Spleen (tissue), 11 donors: Measurements from ENCODE around the gene NT5C1A. TPM values are rescaled to one million over a fixed set of nuclear protein-coding genes. Genes with fewer than 3 reads are reported as not detected.

Experiments used
- DNase-seq: peaks from one replicate; pipeline ENCODE4 v3.0.0-alpha.2; 2020
- H3K27ac ChIP-seq, 8 donors: fragments of 200-600 bp; sonication (generic) in 7 of 8; 1 replicate in 4 of 8; 2 replicates in 4 of 8; pipeline versions ENCODE4 v1.5.0 to v1.8.0; 2016 to 2021; ENCODE audit warnings: inconsistent platforms in 4 of 8, mild to moderate bottlenecking in 4 of 8, moderate library complexity in 1 of 8
- H3K27me3 ChIP-seq, 7 donors: fragments of 200-600 bp; sonication (generic) in 6 of 7; replicated peaks in 1 of 7; 1 replicate in 4 of 7; 2 replicates in 3 of 7; pipeline versions ENCODE4 v1.5.0 to v1.8.0; 2016 to 2021; ENCODE audit warnings: inconsistent platforms in 3 of 7, mild to moderate bottlenecking in 1 of 7
- H3K36me3 ChIP-seq, 6 donors: fragments of 200-600 bp; sonication (generic) in 5 of 6; 1 replicate in 4 of 6; 2 replicates in 2 of 6; pipeline versions ENCODE4 v1.5.0 to v1.8.0; 2016 to 2021; ENCODE audit warnings: inconsistent platforms in 2 of 6
- H3K4me1 ChIP-seq, 6 donors: fragments of 200-600 bp; sonication (generic) in 5 of 6; 1 replicate in 3 of 6; 2 replicates in 3 of 6; pipeline versions ENCODE4 v1.5.0 to v1.8.0; 2016 to 2021; ENCODE audit warnings: inconsistent platforms in 3 of 6
- H3K4me3 ChIP-seq, 8 donors: fragments of 200-600 bp; sonication (generic) in 7 of 8; 1 replicate in 4 of 8; 2 replicates in 4 of 8; pipeline versions ENCODE4 v1.5.0 to v1.8.0; 2016 to 2021; ENCODE audit warnings: inconsistent platforms in 4 of 8, mild to moderate bottlenecking in 4 of 8, moderate library complexity in 2 of 8
- H3K9me3 ChIP-seq, 8 donors: fragments of 200-600 bp; sonication (generic) in 7 of 8; 1 replicate in 4 of 8; 2 replicates in 4 of 8; pipeline versions ENCODE4 v1.5.0 to v1.8.0; 2016 to 2021; ENCODE audit warnings: inconsistent platforms in 4 of 8
- POLR2A ChIP-seq, 3 donors: fragments of 450-650 bp; IDR thresholded peaks; one replicate each; pipeline ENCODE4 v1.5.1; 2017; ENCODE audit warnings: antibody characterized with exemption in 3 of 3, mild to moderate bottlenecking in 1 of 3
- POLR2AphosphoS5 ChIP-seq, 3 donors: sonication (generic); formaldehyde crosslinking; IDR thresholded peaks; one replicate each; pipeline ENCODE4 v1.5.1; 2017; ENCODE audit warnings: antibody characterized with exemption in 3 of 3
- WGBS, 5 donors: extraction: QIAGEN DNeasy Blood & Tissue Kit in 3 of 5; methylation state at CpG; one replicate each; pipeline versions ENCODE4 v1.1.5 to v1.1.7; 2013 to 2018; 5-methylcytosine and 5-hydroxymethylcytosine counted together
- intact Hi-C: fragments of 100-400 bp; cut with DNase I; formaldehyde crosslinking; loops from one replicate; pipeline ENCODE4 v1.15.0; 2023; ENCODE audit warnings: low total_unique reads
- polyA plus RNA-seq, 3 donors: library from polyadenylated mRNA; stranded (reverse); fragments of 200-250 nt; gene quantifications; one replicate each; pipeline ENCODE4 v1.2.1, GENCODE V29; 2013
- total RNA-seq, 7 donors: library from RNA; depleted of rRNA in 3 of 7; stranded (reverse); fragments of >200 nt in 3 of 7; fragmentation: NEBNext Ultra II Directional in 4 of 7; extraction: Animal tissue kit (Norgen Biotek cat#: 25700) in 4 of 7; gene quantifications; one replicate each; pipeline versions ENCODE4 v1.1.0 to v1.2.1, GENCODE V29; 2016 to 2021
- TF ChIP-seq, protein P1 (sequence below), 11 experiments: fragments of 200-600 bp in 7 of 11; fragments of 450-650 bp in 4 of 11; sonication (generic) in 4 of 11; IDR thresholded peaks in 8 of 11; conservative IDR thresholded peaks in 3 of 11; 1 replicate in 7 of 11; 2 replicates in 4 of 11; pipeline versions ENCODE4 v1.4.0 to v1.8.0; 2016 to 2021; ENCODE audit warnings: antibody characterized with exemption in 11 of 11, inconsistent platforms in 4 of 11, mild to moderate bottlenecking in 1 of 11
- donor health status: healthy with polysubstance abuse.
- donor health status: DM: no; HTN: no; CAD: no; lungs with moderate emphysema.
- donor health status: DM: no; HTN: no; CAD: no.
- donor health status: Bipolar disorder and iron deficiency.
- donor health status: healthy.
- donor health status: DM: no; HTN: no; CAD: no.
- donor health status: DM: yes; HTN: yes; CAD: no.

The NT5C1A gene
- total and polyA plus RNA-seq, 10 donors: 0.23 TPM; not detected in 9

DNA sequence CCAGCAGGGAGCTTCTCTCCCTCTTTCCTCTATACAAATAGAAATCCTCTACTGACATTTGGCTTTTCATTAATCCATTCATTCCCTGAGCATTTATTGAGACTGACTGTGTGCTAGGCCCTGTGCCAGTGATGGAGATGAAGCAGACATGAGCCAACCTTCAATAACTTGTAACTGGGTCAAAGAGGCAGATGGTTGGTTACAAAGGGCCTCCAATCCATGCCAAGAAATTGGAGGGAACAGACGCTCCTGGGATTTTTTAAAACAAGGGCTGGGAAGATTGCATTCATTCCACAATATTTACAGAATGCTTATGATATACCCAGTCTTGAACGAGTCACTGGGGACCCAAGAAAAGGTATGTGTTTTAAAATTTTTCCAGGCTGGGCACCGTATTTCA lies 13.2 kb upstream of the NT5C1A start:
- Histone ChIP-seq H3K36me3 (no peaks in the 10 kb centered on the region), H3K27me3 (peaks cover 0 to 100% (median 43%) of the 10 kb centered on the region in 7 donors), H3K9me3 (no peaks in the 10 kb centered on the region), H3K27ac (no peak overlapping the region), H3K4me1 (peaks cover 0 to 12% (median 4%) of the 10 kb centered on the region in 6 donors), H3K4me3 (no peak overlapping the region)
- 81 to 94% (median 87%) methylated on average over 3 of the region's 3 CpGs for WGBS, 5 donors
- intact Hi-C loops: no loop called here
- no peak for DNase-seq
- TF ChIP-seq POLR2A (IDR thresholded peaks at IDR 0.05) (no peak), POLR2AphosphoS5 (IDR thresholded peaks at IDR 0.05) (no peak)
- TF ChIP-seq, protein P1, sequence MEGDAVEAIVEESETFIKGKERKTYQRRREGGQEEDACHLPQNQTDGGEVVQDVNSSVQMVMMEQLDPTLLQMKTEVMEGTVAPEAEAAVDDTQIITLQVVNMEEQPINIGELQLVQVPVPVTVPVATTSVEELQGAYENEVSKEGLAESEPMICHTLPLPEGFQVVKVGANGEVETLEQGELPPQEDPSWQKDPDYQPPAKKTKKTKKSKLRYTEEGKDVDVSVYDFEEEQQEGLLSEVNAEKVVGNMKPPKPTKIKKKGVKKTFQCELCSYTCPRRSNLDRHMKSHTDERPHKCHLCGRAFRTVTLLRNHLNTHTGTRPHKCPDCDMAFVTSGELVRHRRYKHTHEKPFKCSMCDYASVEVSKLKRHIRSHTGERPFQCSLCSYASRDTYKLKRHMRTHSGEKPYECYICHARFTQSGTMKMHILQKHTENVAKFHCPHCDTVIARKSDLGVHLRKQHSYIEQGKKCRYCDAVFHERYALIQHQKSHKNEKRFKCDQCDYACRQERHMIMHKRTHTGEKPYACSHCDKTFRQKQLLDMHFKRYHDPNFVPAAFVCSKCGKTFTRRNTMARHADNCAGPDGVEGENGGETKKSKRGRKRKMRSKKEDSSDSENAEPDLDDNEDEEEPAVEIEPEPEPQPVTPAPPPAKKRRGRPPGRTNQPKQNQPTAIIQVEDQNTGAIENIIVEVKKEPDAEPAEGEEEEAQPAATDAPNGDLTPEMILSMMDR (IDR thresholded peaks at IDR 0.05 in 8 of 11, conservative IDR thresholded peaks at IDR 0.05 in 3 of 11): no peak

DNA sequence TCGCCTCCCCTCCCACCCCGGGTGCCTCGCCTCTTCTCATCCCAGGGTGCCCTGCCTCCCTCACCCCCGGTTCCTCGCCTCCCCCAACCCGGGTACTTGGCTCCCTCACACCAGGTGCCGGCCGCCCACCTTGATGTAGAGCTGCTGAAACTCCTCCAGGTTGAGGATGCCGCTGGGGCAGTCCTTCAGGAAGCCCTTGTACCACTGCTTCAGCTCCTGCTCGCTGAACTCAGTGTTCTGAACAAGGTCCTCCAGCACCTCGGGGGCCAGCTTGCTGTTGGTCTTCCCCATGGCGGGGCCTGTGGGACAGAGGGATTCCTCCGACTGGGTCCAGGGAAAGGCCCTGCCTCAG lies 12.4 kb upstream of the NT5C1A start:
- intact Hi-C loops: no loop called here

GRCh38 chr1:39683591-39684312 lies 11.8 kb upstream of the NT5C1A start:
- Histone ChIP-seq H3K4me1 (peaks cover 0 to 12% (median 4%) of the 10 kb centered on the region in 6 donors), H3K27ac (peak overlapping the region in 1 of 8 donors; percentile 2), H3K4me3 (peak overlapping the region in 4 of 8 donors; percentile 2 to 54 (median 4)), H3K36me3 (no peaks in the 10 kb centered on the region), H3K9me3 (no peaks in the 10 kb centered on the region), H3K27me3 (peaks cover 0 to 90% (median 39%) of the 10 kb centered on the region in 7 donors)
- no peak for DNase-seq
- intact Hi-C loops: no loop called here
- TF ChIP-seq POLR2AphosphoS5 (IDR thresholded peaks at IDR 0.05): peak in 1 of 3 donors; percentile 10
- TF ChIP-seq, protein P1 (IDR thresholded peaks at IDR 0.05 in 8 of 11, conservative IDR thresholded peaks at IDR 0.05 in 3 of 11): no peak
- WGBS, 5 donors: 10 to 37% (median 14%) methylated on average over 37 to 62 of the region's 62 CpGs

More for the DNA sequence above, 12.4 kb upstream of the NT5C1A start:
- 52 to 70% (median 55%) methylated on average over 9 to 13 of the region's 13 CpGs for WGBS, 5 donors
- Histone ChIP-seq H3K4me1 (peaks cover 0 to 12% (median 4%) of the 10 kb centered on the region in 6 donors), H3K4me3 (peak overlapping the region in 1 of 8 donors; percentile 54), H3K36me3 (no peaks in the 10 kb centered on the region), H3K27ac (no peak overlapping the region), H3K27me3 (peaks cover 0 to 96% (median 40%) of the 10 kb centered on the region in 7 donors), H3K9me3 (no peaks in the 10 kb centered on the region)
- no peak for DNase-seq
- TF ChIP-seq POLR2A (IDR thresholded peaks at IDR 0.05) (no peak), POLR2AphosphoS5 (IDR thresholded peaks at IDR 0.05) (no peak)
- TF ChIP-seq, protein P1 (IDR thresholded peaks at IDR 0.05 in 8 of 11, conservative IDR thresholded peaks at IDR 0.05 in 3 of 11): no peak

GRCh38 chr1:39681999-39682398 lies 10.1 kb upstream of the NT5C1A start:
- H3K36me3 ChIP-seq: no peaks in the 10 kb centered on the region
- no peak overlapping the region for H3K4me3 ChIP-seq
- H3K27ac ChIP-seq: no peak overlapping the region
- intact Hi-C loops: no loop called here
- H3K27me3 ChIP-seq: peaks cover 0 to 73% (median 30%) of the 10 kb centered on the region in 7 donors
- 75 to 100% (median 84%) methylated on average over 1 of the region's 1 CpG for WGBS, 5 donors
- DNase-seq: no peak
- TF ChIP-seq POLR2A (IDR thresholded peaks at IDR 0.05): no peak
- TF ChIP-seq POLR2AphosphoS5 (IDR thresholded peaks at IDR 0.05): no peak
- TF ChIP-seq, protein P1 (IDR thresholded peaks at IDR 0.05 in 8 of 11, conservative IDR thresholded peaks at IDR 0.05 in 3 of 11): no peak
- peaks cover 0 to 12% (median 4%) of the 10 kb centered on the region in 6 donors for H3K4me1 ChIP-seq
- H3K9me3 ChIP-seq: no peaks in the 10 kb centered on the region
